ENCODE data around the gene RPL21. TPM values are rescaled to one million over a fixed set of nuclear protein-coding genes. Genes with fewer than 3 reads are reported as not detected.

The RPL21 gene
- total RNA-seq, 1 experiment from 2014 or later: 1,354 TPM

- Histone ChIP-seq H3K4me3 (ENCODE audit: low read length) (no peak overlapping the region), H3K36me3 (ENCODE audit: insufficient read depth, low read length) (peaks cover 31% of the 10 kb centered on the region), H3K9ac (ENCODE audit: low read length) (no peak overlapping the region), H3K9me3 (ENCODE audit: low read length) (no peaks in the 10 kb centered on the region), H4K20me1 (ENCODE audit: insufficient read depth, low read depth, low read length) (peaks cover 12% of the 10 kb centered on the region; the same call in 1 of the 2 replicates), H3K9me2 (replicated peaks; ENCODE audit: insufficient read depth, low read length) (no peaks in the 10 kb centered on the region), H3K79me2 (ENCODE audit: low read length) (no peaks in the 10 kb centered on the region), H3K4me1 (ENCODE audit: low read length) (peaks cover 23% of the 10 kb centered on the region), H3K27me3 (ENCODE audit: low read length) (no peaks in the 10 kb centered on the region), H3K4me2 (ENCODE audit: low read depth, low read length, poor library complexity, severe bottlenecking) (no peak overlapping the region), H3K27ac (ENCODE audit: low read length) (no peak overlapping the region), H2AFZ (ENCODE audit: low read length) (no peak overlapping the region)
- DNase-seq: no peak
These were observed 10.0 kb downstream of the RPL21 start for GRCh38 chr13:27261396-27261795.

GRCh38 chr13:27263438-27263837, 12.1 kb downstream of the RPL21 start:
- DNase-seq: no peak
- Histone ChIP-seq H3K79me2 (ENCODE audit: low read length) (no peaks in the 10 kb centered on the region), H4K20me1 (ENCODE audit: insufficient read depth, low read depth, low read length) (peaks cover 12% of the 10 kb centered on the region; the same call in 1 of the 2 replicates), H3K4me1 (ENCODE audit: low read length) (peaks cover 33% of the 10 kb centered on the region), H2AFZ (ENCODE audit: low read length) (no peak overlapping the region), H3K27ac (ENCODE audit: low read length) (no peak overlapping the region), H3K4me2 (ENCODE audit: low read depth, low read length, poor library complexity, severe bottlenecking) (no peak overlapping the region), H3K9ac (ENCODE audit: low read length) (no peak overlapping the region), H3K9me2 (replicated peaks; ENCODE audit: insufficient read depth, low read length) (no peaks in the 10 kb centered on the region), H3K36me3 (ENCODE audit: insufficient read depth, low read length) (peaks cover 11% of the 10 kb centered on the region; the same call in 1 of the 2 replicates), H3K4me3 (ENCODE audit: low read length) (no peak overlapping the region), H3K27me3 (ENCODE audit: low read length) (no peaks in the 10 kb centered on the region), H3K9me3 (ENCODE audit: low read length) (no peaks in the 10 kb centered on the region)

DNA sequence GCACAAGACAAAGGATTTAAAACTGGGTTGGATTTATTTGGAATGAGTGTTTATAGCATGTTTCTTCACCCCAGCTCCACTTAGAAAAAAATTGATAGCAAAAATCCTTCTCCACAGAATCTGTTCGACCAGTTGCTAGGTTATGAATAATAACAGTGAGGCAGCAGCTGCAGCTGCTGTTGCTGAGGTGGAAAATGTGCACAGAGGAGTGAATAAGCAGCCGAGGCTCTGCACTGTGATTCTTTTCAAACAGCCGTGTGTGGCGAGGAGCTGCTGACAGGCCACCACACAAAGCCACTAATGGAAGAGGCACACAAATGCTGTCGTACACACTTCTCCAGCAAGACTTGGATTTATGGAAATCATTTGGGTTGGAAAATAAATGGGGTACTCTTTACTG, 12.8 kb downstream of the RPL21 start:
- DNase-seq: peak; percentile 60
- Histone ChIP-seq H2AFZ (ENCODE audit: low read length) (no peak overlapping the region), H3K4me1 (ENCODE audit: low read length) (peaks cover 30% of the 10 kb centered on the region), H3K9me3 (ENCODE audit: low read length) (no peaks in the 10 kb centered on the region), H3K9ac (ENCODE audit: low read length) (no peak overlapping the region; the same call in 1 of the 2 replicates), H3K4me2 (ENCODE audit: low read depth, low read length, poor library complexity, severe bottlenecking) (no peak overlapping the region), H3K27ac (ENCODE audit: low read length) (no peak overlapping the region), H3K36me3 (ENCODE audit: insufficient read depth, low read length) (0 out of 2 replicates have a peak, but pooled peaks cover 4% of the 10 kb centered on the region), H3K4me3 (ENCODE audit: low read length) (no peak overlapping the region), H4K20me1 (ENCODE audit: insufficient read depth, low read depth, low read length) (peaks cover 9% of the 10 kb centered on the region; the same call in 1 of the 2 replicates), H3K9me2 (replicated peaks; ENCODE audit: insufficient read depth, low read length) (no peaks in the 10 kb centered on the region), H3K27me3 (ENCODE audit: low read length) (no peaks in the 10 kb centered on the region), H3K79me2 (ENCODE audit: low read length) (no peaks in the 10 kb centered on the region)

- H3K4me2 ChIP-seq (ENCODE audit: low read depth, low read length, poor library complexity, severe bottlenecking): no peak overlapping the region
- no peak overlapping the region for H2AFZ ChIP-seq (ENCODE audit: low read length)
- H3K27me3 ChIP-seq (ENCODE audit: low read length): no peaks in the 10 kb centered on the region
- H3K36me3 ChIP-seq (ENCODE audit: insufficient read depth, low read length): no peaks in the 10 kb centered on the region
- no peaks in the 10 kb centered on the region for H3K79me2 ChIP-seq (ENCODE audit: low read length)
- no peak overlapping the region for H3K9ac ChIP-seq (ENCODE audit: low read length)
- H3K4me1 ChIP-seq (ENCODE audit: low read length): peaks cover 26% of the 10 kb centered on the region
- DNase-seq: no peak
- no peaks in the 10 kb centered on the region for H3K9me2 ChIP-seq (replicated peaks; ENCODE audit: insufficient read depth, low read length)
- no peak overlapping the region for H3K4me3 ChIP-seq (ENCODE audit: low read length)
- H4K20me1 ChIP-seq (ENCODE audit: insufficient read depth, low read depth, low read length): 0 out of 2 replicates have a peak, but pooled peaks cover 5% of the 10 kb centered on the region
- no peaks in the 10 kb centered on the region for H3K9me3 ChIP-seq (ENCODE audit: low read length)
- H3K27ac ChIP-seq (ENCODE audit: low read length): no peak overlapping the region
These were observed 13.3 kb downstream of the RPL21 start for GRCh38 chr13:27264648-27265047.

DNA sequence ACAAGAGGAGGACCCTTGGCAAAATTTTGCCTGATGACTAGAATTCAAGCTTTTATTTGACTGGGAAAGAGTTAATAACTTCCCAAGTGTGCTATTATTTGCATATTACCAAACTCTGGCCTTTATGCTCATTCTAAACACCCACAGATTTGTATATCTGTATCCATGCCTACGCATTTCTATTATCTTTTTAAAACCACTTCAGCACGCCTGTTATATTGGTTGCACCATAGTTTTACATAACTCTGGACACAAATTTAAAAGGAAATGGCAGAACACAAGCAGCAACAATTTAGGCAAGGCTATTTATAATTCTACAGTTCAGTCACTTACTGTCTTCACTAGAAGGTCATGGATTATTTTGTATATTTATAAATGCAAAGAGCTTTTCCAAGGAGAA, 15.6 kb downstream of the RPL21 start:
- Histone ChIP-seq H2AFZ (ENCODE audit: low read length) (no peak overlapping the region), H3K4me3 (ENCODE audit: low read length) (no peak overlapping the region), H4K20me1 (ENCODE audit: insufficient read depth, low read depth, low read length) (no peaks in the 10 kb centered on the region), H3K4me1 (ENCODE audit: low read length) (peaks cover 33% of the 10 kb centered on the region), H3K9me2 (replicated peaks; ENCODE audit: insufficient read depth, low read length) (no peaks in the 10 kb centered on the region), H3K27ac (ENCODE audit: low read length) (no peak overlapping the region), H3K9me3 (ENCODE audit: low read length) (no peaks in the 10 kb centered on the region), H3K36me3 (ENCODE audit: insufficient read depth, low read length) (no peaks in the 10 kb centered on the region), H3K79me2 (ENCODE audit: low read length) (no peaks in the 10 kb centered on the region), H3K27me3 (ENCODE audit: low read length) (no peaks in the 10 kb centered on the region), H3K9ac (ENCODE audit: low read length) (no peak overlapping the region), H3K4me2 (ENCODE audit: low read depth, low read length, poor library complexity, severe bottlenecking) (peak overlapping the region; percentile 8)
- DNase-seq: no peak

DNA sequence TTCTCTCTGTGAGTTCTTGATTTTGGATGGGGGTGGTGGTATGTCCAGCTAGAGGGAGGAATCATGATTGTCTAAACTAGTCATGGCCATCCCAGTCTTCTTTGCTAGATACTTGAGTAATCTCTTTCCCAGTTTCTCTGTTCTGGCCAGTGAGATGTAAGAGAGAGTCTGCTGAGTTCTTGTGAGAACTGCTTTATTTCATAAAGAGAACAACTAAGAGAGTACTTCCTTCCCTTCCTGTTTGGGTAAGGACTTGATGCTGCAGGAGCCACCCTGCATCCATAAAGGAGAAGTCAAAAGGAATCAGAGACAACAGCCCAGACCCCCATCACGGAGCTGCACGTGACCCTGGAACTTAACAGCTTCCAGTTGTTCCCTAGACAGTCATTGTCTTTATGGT, 16.2 kb downstream of the RPL21 start:
- Histone ChIP-seq H3K9ac (ENCODE audit: low read length) (no peak overlapping the region), H3K9me3 (ENCODE audit: low read length) (no peaks in the 10 kb centered on the region), H3K79me2 (ENCODE audit: low read length) (no peaks in the 10 kb centered on the region), H3K27me3 (ENCODE audit: low read length) (no peaks in the 10 kb centered on the region), H3K4me1 (ENCODE audit: low read length) (peaks cover 33% of the 10 kb centered on the region), H3K9me2 (replicated peaks; ENCODE audit: insufficient read depth, low read length) (no peaks in the 10 kb centered on the region), H3K4me3 (ENCODE audit: low read length) (no peak overlapping the region), H3K27ac (ENCODE audit: low read length) (no peak overlapping the region), H4K20me1 (ENCODE audit: insufficient read depth, low read depth, low read length) (no peaks in the 10 kb centered on the region), H2AFZ (ENCODE audit: low read length) (no peak overlapping the region), H3K36me3 (ENCODE audit: insufficient read depth, low read length) (no peaks in the 10 kb centered on the region), H3K4me2 (ENCODE audit: low read depth, low read length, poor library complexity, severe bottlenecking) (no peak overlapping the region)
- no peak for DNase-seq

DNA sequence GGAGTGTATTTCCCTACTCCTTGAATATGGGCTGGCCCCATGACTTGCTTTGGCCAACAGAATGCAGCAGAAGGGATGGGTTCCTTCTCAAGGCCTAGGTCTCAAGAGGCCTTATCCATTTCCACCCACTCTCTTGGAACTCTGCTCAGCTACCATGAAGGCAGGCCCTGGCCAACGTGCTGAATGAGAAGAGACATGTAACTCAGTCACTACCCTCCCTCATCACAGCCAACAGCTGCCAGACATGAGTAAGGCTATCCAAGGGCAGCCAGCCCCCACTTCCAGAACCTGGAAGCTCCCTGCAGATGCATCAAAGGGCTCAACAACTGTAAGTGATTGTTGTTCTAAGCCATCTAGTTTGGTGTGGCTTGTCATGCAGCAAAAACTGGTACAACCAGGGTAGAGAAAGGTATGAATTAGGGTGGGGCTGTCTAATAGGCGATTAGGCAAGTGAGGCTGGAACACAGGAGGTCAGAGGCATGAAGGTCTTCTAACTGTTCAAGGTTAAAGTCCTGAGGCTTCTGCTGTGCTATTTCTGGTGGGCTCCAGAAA, 17.8 kb downstream of the RPL21 start:
- DNase-seq: no peak
- Histone ChIP-seq H3K9me3 (ENCODE audit: low read length) (no peaks in the 10 kb centered on the region), H3K27me3 (ENCODE audit: low read length) (no peaks in the 10 kb centered on the region), H3K4me3 (ENCODE audit: low read length) (no peak overlapping the region), H3K9ac (ENCODE audit: low read length) (no peak overlapping the region), H3K4me1 (ENCODE audit: low read length) (peaks cover 25% of the 10 kb centered on the region), H3K4me2 (ENCODE audit: low read depth, low read length, poor library complexity, severe bottlenecking) (no peak overlapping the region), H3K9me2 (replicated peaks; ENCODE audit: insufficient read depth, low read length) (no peaks in the 10 kb centered on the region), H3K27ac (ENCODE audit: low read length) (no peak overlapping the region), H4K20me1 (ENCODE audit: insufficient read depth, low read depth, low read length) (no peaks in the 10 kb centered on the region), H2AFZ (ENCODE audit: low read length) (no peak overlapping the region), H3K79me2 (ENCODE audit: low read length) (no peaks in the 10 kb centered on the region), H3K36me3 (ENCODE audit: insufficient read depth, low read length) (no peaks in the 10 kb centered on the region)

- H4K20me1 ChIP-seq (ENCODE audit: insufficient read depth, low read depth, low read length): no peaks in the 10 kb centered on the region
- H3K27ac ChIP-seq (ENCODE audit: low read length): no peak within 1 kb of the TSS
- peak within 1 kb of the TSS; percentile 88 for H3K4me2 ChIP-seq (ENCODE audit: low read depth, low read length, poor library complexity, severe bottlenecking)
- no peaks in the 10 kb centered on the region for H3K27me3 ChIP-seq (ENCODE audit: low read length)
- DNase-seq: peak; percentile 80
- H2AFZ ChIP-seq (ENCODE audit: low read length): peak within 1 kb of the TSS; percentile 95
- no peaks in the 10 kb centered on the region for H3K79me2 ChIP-seq (ENCODE audit: low read length)
- no peaks in the 10 kb centered on the region for H3K9me2 ChIP-seq (replicated peaks; ENCODE audit: insufficient read depth, low read length)
- H3K4me3 ChIP-seq (ENCODE audit: low read length): peak within 1 kb of the TSS; percentile 73
- H3K9ac ChIP-seq (ENCODE audit: low read length): peak within 1 kb of the TSS; percentile 71
- H3K36me3 ChIP-seq (ENCODE audit: insufficient read depth, low read length): no peaks in the 10 kb centered on the region
- H3K4me1 ChIP-seq (ENCODE audit: low read length): peaks cover 22% of the 10 kb centered on the region
- no peaks in the 10 kb centered on the region for H3K9me3 ChIP-seq (ENCODE audit: low read length)
These were observed 19.5 kb downstream of the RPL21 start, which contains the start of gene RASL11A for GRCh38 chr13:27270594-27271520. Gene RASL11A (plus strand): TSS chr13:27270830. CDS start chr13:27270945, 115 bp downstream.

Data from Karpas-422 (cell line).